OCI-LY1 (cell line): Measurements from ENCODE around the gene COBL.

ENCODE experiments used
- CTCF ChIP-seq: fragments of 200-600 bp; sonication (generic), shearing (Covaris generic); IDR thresholded peaks from 2 replicates; pipeline ENCODE4 v1.5.1; 2017; ENCODE audit warnings: mild to moderate bottlenecking, antibody characterized with exemption, low read length, moderate library complexity, mixed read lengths
- EZH2 ChIP-seq: fragments of 200-600 bp; sonication (generic), shearing (Covaris generic); IDR thresholded peaks from 2 replicates; pipeline ENCODE4 v1.8.0; 2017; ENCODE audit warnings: borderline replicate concordance, mixed run types, mild to moderate bottlenecking, antibody characterized with exemption, low read length, moderate library complexity, mixed read lengths

- TF ChIP-seq CTCF: no peak
- no peak for TF ChIP-seq EZH2
Measured at GRCh38 chr7:51038573-51038972, 278.0 kb downstream of the COBL start.
